ENCODE results near the gene KLHL30.

The KLHL30 gene

GRCh38 chr2:238162846-238163441, 24.5 kb downstream of the KLHL30 start:
- TF ChIP-seq ZFX (IDR thresholded peaks at IDR 0.05) (no peak), CTCF (conservative IDR thresholded peaks at IDR 0.05) (no peak)
- no peak overlapping the region for H3K27ac ChIP-seq

DNA sequence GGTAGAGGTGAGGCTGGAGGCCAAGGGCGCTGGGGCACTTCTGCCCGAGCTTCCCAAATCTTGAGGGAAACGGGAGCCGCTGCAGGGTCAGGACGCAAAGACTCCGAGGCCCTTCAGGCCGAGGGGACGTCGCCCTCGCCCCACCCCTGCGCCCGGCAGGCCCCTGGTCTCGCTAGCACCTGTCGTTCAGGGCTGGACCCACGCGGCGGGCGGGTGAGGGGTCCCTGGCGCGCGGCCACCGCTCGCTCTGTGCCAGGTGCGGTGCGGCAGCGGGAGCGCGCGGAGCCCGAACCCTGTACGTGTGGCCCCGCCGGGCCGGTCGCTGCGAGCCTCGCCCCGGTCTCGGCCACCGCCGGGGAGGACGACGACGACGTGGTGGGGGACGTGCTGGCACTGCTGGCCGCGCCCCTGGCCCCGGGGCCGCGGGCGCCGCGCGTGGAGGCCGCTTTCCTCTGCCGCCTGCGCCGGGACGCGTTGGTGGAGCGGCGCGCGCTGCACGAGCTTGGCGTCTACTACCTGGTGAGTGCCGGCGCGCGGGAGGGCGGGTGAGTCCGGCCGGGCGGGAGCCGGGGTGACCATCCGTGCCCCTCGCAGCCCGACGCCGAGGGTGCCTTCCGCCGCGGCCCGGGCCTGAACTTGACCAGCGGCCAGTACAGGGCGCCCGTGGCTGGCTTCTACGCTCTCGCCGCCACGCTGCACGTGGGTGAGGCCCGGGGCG, 25.2 kb downstream of the KLHL30 start:
- no peak overlapping the region for H3K27ac ChIP-seq
- no peak for TF ChIP-seq ZFX (IDR thresholded peaks at IDR 0.05)
- TF ChIP-seq CTCF (conservative IDR thresholded peaks at IDR 0.05), result no peak

DNA sequence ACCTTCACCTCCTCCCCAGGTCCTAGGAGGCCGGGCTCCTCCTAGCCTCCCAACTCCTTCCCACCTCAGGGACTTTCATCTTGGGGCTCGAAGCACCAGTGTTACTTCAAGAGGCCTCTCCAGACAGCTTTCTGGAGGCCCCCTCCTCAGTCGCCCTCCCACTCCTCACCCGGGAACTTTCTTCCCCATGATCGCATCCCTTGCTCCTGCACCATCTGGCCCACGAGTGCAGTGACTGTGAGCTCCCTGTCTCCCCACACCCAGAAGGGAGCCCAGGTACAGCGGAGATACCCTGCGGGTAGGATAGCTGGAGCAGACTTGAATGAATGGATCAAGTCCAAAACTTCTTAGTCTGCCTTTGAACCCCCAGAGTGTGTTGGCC, 26.4 kb downstream of the KLHL30 start:
- no peak overlapping the region for H3K27ac ChIP-seq

GRCh38 chr2:238165288-238165921, 26.9 kb downstream of the KLHL30 start:
- no peak overlapping the region for H3K27ac ChIP-seq
- TF ChIP-seq ZFX (IDR thresholded peaks at IDR 0.05), result no peak
- no peak for TF ChIP-seq CTCF (conservative IDR thresholded peaks at IDR 0.05)

More for the DNA sequence above, 26.4 kb downstream of the KLHL30 start:
- no peak for TF ChIP-seq CTCF (conservative IDR thresholded peaks at IDR 0.05)
- TF ChIP-seq ZFX (IDR thresholded peaks at IDR 0.05), result no peak

GRCh38 chr2:238166391-238167343, 28.2 kb downstream of the KLHL30 start:
- H3K27ac ChIP-seq, result no peak overlapping the region
- no peak for TF ChIP-seq CTCF (conservative IDR thresholded peaks at IDR 0.05)
- no peak for TF ChIP-seq ZFX (IDR thresholded peaks at IDR 0.05)

DNA sequence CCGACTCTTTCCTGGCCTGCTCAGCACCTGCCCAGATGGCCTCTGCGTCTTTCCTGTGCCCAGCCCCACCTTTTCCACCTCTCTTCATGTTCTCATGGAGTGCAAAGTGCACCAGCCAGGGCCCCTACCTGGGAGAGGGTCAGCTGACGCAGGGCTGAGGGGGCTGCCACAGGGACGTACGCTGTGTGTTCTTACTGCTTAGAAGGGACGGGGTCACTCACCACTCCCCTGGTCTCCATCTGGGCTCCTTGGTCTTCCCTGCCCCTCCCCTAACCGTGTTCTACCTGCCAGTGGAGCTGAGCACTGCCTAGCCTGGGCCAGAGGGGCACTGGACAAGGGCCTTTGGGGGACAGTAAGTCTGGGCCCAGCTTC, 28.9 kb downstream of the KLHL30 start:
- TF ChIP-seq CTCF (conservative IDR thresholded peaks at IDR 0.05) (no peak), ZFX (IDR thresholded peaks at IDR 0.05) (no peak)
- H3K27ac ChIP-seq, result no peak overlapping the region

All from C4-2B (cell line).